Suppressor macrophage (primary cell): Measurements from ENCODE around the gene PRRC2A.

Experiments used
- DNase-seq, 4 experiments: peaks; one replicate each; pipeline ENCODE4 v3.0.0-alpha.2; 2020 to 2022
- total RNA-seq, 17 experiments: gene quantifications; one replicate each; lab custom pipeline; 2026; ENCODE audit warnings: mixed read lengths in 6 of 17, inconsistent platforms in 3 of 17; lab: John Stamatoyannopoulos, UW

Gene PRRC2A
- total RNA-seq, result 54.6 to 321 (median 135) reads per million in 17 experiments

- DNase-seq, result peak in 3 of 4 experiments; percentile 64 to 81 (median 75)
Measured at GRCh38 chr6:31620586-31621319, at the start of gene PRRC2A. Gene PRRC2A, plus strand, starts transcription at chr6:31620715. Its CDS starts 2,075 bp downstream, at chr6:31622790.

- no peak for DNase-seq
Measured at GRCh38 chr6:31572041-31572911, 48.2 kb upstream of the PRRC2A start, which contains the start of gene LTA. Gene LTA, plus strand, starts transcription at chr6:31572289. Its CDS starts 454 bp downstream, at chr6:31572743.

GRCh38 chr6:31573239-31574105, 47.0 kb upstream of the PRRC2A start:
- no peak for DNase-seq

- no peak for DNase-seq
Measured at GRCh38 chr6:31574106-31575061, 46.1 kb upstream of the PRRC2A start.

GRCh38 chr6:31575335-31575901, 45.1 kb upstream of the PRRC2A start, which contains the start of gene TNF:
Gene TNF, plus strand, starts transcription at chr6:31575565. Its CDS starts 177 bp downstream, at chr6:31575742.
- peak; percentile 82 to 96 (median 90) for DNase-seq

GRCh38 chr6:31575952-31576685, 44.4 kb upstream of the PRRC2A start:
- no peak for DNase-seq

- DNase-seq, result no peak
Measured at GRCh38 chr6:31576897-31577578, 43.5 kb upstream of the PRRC2A start.

- no peak for DNase-seq
Measured at GRCh38 chr6:31577579-31577966, 42.9 kb upstream of the PRRC2A start.

GRCh38 chr6:31578184-31579118, 42.1 kb upstream of the PRRC2A start:
- no peak for DNase-seq

- DNase-seq, result no peak
Measured at GRCh38 chr6:31579119-31579505, 41.4 kb upstream of the PRRC2A start.

- DNase-seq, result no peak
Measured at GRCh38 chr6:31579546-31580437, 40.7 kb upstream of the PRRC2A start.

- DNase-seq, result no peak
Measured at GRCh38 chr6:31580438-31580740, 40.1 kb upstream of the PRRC2A start.

- peak; percentile 84 to 95 (median 91) for DNase-seq
Measured at GRCh38 chr6:31580807-31581433, 39.6 kb upstream of the PRRC2A start.

GRCh38 chr6:31581434-31582229, 38.9 kb upstream of the PRRC2A start:
- DNase-seq, result peak in 1 of 4 experiments; percentile 38

GRCh38 chr6:31582230-31582643, 38.3 kb upstream of the PRRC2A start, which contains the start of gene LTB:
Gene LTB, minus strand, starts transcription at chr6:31582424. Its CDS starts 7 bp downstream, at chr6:31582417.
- DNase-seq, result no peak

- peak in 2 of 4 experiments; percentile 20 to 29 for DNase-seq
Measured at GRCh38 chr6:31585491-31585890, 35.0 kb upstream of the PRRC2A start.
